ENCODE data around the gene ESPNL.
"Not testable (repeated sequence)": the region's sequence is repeated elsewhere in the genome, so short reads cannot be mapped to it uniquely, and the experiment has no call there.

ESPNL gene

DNA sequence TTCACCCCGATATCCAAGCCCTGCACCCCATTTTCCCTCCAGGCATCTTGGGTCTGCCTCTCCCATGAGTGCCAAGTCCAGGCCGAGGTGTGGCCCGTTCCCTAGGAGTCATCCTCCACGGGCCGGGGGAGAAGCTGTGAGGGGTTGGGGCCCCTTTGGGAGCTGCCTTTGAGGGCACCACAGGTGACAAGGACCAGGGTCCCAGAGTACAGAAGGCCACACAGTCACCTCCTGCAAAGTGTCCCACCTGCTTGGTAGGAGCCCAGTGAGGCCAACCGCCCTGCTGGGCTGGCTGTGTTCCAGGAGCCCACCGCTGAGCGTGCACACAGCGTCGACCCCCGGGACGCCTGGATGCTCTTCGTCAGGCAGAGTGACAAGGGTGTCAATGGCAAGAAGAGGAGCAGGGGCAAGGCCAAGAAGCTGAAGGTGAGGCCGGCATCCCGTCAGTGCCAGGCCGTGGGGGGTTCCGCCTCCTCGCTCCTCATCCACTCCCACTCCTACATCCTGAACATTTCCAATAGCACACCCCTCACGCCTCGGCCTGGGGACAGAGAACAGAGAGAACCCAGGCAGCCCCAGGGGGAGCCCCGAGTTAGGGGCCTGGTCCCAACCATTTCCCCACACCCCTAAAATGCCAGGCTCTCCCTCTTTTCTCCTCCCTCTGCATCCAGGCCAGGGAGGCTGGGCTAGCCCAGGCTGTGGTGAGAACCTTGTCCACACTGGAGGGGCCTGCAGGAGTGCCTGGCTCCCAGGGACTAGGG lies 61.3 kb downstream of the ESPNL start:
- DNase-seq = no peak

DNA sequence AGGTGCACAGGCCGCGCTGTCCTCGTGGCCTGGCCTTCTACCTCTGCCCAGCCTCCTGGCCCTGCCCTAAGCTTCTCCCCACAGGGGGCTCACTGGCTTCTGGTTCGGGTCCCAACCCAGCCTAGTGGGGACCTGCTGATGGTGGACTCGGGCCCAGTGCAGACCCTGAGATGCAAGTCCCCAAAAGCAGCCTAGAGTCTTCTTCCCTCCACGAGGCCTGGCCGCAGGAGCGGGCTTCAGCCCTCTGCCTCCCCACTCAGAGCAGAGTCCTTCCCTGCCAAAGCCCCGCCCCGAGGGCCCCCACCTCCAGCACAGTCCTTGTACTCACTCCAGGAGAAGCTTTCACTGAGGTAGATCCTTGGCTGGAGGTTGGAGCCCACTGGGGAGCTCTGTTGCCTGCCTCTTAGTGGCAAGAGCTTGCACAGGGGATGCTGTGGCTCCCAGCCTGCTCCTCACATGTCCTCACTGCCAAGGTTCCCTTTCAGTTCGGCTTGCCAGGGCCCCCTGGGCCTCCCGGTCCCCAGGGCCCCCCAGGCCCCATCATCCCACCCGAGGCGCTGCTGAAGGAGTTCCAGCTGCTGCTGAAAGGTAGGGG lies 62.2 kb downstream of the ESPNL start:
- DNase-seq = no peak

DNA sequence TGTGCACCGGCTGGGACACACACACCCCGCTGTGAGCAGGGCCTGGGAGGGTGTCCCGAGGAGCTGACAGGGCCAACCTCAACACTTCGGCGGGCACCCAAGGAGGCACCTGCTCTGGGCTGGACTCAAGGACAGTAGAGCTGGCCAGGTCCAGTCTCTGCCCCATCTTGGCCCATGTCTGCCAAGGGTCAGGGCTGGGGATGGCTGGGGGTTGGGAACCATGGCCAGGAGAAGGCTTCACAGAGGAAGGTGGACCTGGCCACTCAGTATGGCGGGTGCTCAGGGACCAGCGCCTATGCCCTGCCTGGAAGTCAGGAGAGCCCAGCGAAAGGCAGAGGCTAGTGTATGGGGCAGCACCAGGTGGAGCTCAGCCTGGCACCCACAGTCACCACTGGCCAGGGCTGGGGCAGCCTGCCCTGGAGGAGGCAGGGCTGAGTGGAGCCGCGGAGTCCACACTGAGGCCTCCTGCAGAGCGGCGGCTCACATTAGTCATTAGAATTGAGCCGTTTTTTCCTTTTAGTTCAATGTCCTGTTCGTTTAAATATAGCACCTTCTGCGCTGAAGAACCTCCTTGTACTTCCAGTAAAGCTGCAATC lies 62.8 kb downstream of the ESPNL start:
- DNase-seq = no peak

DNA sequence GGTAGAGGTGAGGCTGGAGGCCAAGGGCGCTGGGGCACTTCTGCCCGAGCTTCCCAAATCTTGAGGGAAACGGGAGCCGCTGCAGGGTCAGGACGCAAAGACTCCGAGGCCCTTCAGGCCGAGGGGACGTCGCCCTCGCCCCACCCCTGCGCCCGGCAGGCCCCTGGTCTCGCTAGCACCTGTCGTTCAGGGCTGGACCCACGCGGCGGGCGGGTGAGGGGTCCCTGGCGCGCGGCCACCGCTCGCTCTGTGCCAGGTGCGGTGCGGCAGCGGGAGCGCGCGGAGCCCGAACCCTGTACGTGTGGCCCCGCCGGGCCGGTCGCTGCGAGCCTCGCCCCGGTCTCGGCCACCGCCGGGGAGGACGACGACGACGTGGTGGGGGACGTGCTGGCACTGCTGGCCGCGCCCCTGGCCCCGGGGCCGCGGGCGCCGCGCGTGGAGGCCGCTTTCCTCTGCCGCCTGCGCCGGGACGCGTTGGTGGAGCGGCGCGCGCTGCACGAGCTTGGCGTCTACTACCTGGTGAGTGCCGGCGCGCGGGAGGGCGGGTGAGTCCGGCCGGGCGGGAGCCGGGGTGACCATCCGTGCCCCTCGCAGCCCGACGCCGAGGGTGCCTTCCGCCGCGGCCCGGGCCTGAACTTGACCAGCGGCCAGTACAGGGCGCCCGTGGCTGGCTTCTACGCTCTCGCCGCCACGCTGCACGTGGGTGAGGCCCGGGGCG lies 63.5 kb downstream of the ESPNL start:
- no peak for DNase-seq

DNA sequence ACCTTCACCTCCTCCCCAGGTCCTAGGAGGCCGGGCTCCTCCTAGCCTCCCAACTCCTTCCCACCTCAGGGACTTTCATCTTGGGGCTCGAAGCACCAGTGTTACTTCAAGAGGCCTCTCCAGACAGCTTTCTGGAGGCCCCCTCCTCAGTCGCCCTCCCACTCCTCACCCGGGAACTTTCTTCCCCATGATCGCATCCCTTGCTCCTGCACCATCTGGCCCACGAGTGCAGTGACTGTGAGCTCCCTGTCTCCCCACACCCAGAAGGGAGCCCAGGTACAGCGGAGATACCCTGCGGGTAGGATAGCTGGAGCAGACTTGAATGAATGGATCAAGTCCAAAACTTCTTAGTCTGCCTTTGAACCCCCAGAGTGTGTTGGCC lies 64.8 kb downstream of the ESPNL start:
- DNase-seq = no peak

DNA sequence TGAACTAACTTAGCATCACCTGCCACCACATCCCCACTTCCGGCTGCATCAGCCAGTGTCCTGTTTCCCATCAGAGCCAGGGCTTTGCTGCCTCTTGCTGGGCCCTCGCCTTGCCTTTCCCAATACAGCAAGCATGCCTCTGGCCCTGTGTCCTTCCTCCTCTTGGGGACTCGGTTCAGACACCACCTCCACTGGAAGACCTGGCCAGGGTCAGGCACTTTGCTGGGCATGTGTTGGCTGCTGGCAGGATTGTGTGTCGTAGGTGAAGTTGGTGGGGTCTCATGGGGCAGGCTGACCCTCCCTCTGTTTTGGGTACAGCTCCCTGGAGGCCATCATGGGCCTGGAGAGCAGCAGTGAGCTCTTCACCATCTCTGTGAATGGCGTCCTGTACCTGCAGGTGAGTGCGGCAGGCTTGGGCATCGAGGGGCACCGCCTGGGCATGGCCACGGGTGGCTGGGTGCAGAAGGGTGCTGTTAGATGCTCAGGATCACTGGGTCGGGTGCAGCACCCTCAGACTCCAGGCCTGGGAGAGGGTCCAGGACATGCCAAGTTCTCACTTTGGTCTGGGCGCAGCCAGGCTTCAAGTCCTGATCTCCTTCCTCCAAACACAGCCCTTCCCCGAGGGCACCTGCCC lies 65.3 kb downstream of the ESPNL start:
- no peak for DNase-seq

DNA sequence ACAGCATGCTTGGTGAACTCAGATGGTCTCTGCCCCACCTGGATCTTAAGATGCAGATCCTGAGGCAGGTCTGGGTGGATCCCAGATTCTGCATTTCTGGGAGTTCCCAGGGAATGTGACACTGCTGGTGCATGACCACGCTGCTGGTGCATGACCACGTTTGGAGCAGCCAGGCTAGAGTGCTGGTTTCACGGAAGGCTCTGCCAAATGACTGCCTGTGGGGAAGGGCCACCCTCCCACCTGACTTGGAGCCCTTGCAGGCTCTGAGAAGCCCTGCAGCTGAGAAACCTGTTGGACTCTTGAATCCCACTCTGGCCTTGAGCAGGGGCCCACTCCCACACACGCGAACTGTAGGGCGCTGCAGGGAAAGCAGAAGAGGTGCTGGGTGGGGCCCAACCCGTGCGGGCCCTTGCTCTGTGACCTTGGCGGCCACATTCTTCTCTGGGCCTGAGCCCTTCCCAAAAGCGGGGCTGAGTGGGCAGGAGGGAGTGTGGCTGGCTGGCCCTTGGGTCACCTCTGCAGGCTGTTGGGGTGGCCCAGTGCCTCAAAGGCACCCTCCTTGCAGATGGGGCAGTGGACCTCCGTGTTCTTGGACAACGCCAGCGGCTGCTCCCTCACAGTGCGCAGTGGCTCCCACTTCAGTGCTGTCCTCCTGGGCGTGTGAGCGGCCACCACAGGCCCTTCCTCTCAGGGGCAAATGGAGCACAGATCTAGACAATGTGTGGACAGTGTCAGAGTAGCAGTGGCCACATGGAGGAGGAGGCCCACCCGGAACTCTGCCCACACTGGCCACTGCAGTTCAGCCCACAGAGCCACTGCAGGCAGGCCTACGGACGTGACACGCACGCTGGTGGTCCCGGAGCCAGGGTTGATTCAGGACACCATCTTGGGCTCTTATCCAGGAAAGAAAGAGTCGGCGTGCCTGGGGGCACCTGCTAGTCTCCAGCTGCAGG lies 66.5 kb downstream of the ESPNL start:
- no peak for DNase-seq

DNA sequence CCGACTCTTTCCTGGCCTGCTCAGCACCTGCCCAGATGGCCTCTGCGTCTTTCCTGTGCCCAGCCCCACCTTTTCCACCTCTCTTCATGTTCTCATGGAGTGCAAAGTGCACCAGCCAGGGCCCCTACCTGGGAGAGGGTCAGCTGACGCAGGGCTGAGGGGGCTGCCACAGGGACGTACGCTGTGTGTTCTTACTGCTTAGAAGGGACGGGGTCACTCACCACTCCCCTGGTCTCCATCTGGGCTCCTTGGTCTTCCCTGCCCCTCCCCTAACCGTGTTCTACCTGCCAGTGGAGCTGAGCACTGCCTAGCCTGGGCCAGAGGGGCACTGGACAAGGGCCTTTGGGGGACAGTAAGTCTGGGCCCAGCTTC lies 67.2 kb downstream of the ESPNL start:
- no peak for DNase-seq

DNA sequence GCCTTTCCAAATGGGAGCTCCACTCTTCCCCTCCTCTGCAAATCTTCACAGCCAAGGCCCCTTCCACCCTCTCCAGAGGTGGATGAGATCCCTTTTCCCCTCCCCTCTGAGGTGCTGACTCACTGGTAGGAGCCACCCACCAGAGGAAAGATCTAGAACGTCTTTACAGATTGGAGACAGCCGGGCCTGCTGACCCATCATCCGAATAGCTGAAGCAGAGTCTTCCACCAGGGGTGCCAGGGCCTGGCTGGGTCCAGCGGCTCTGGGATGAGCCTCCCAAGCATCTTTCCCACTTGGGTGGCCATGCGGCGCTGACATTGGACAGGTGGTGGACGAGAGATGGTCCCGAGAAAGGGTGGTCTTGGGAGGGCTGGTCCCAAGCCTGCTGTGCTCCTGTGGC lies 67.6 kb downstream of the ESPNL start:
- no peak for DNase-seq

DNA sequence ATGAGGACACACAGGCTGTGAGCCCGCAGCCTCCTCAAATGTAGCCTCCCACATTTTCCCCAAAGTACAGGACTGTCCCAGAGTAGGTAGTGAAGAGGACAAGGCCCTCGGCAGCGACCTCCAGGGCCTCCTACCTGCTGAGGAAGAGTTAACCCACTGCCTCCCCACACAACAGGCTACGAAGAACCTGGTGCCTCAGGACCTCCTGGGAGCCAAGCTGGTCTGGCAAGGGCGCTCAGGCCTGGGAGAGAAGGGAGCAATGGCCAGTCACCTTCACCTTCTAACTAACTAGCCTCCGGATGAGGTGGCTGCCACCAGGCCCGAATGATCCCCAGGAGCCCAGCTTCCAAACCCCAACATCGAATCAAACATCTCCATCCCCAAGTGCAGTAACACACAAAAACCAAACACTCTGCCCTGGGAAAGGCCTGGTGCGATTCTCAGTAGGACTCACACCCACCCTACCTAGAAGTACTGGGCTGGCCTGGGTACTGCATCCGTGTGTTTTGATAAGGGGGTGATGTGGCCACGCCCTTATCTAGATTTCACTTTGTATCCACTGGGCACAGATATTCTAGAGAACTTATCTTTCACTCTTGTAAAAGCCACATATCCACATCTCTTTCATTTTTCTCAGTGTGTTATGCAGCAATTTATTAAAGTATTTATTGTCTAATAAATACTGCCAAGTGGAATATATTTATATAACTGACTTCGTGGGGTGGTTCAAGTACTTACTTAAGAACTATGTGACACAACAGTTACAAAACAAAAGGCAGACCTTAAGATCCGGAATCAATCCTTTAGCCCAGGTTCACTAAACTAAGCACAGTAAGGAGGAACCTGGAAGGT lies 68.3 kb downstream of the ESPNL start:
- DNase-seq = no peak

DNA sequence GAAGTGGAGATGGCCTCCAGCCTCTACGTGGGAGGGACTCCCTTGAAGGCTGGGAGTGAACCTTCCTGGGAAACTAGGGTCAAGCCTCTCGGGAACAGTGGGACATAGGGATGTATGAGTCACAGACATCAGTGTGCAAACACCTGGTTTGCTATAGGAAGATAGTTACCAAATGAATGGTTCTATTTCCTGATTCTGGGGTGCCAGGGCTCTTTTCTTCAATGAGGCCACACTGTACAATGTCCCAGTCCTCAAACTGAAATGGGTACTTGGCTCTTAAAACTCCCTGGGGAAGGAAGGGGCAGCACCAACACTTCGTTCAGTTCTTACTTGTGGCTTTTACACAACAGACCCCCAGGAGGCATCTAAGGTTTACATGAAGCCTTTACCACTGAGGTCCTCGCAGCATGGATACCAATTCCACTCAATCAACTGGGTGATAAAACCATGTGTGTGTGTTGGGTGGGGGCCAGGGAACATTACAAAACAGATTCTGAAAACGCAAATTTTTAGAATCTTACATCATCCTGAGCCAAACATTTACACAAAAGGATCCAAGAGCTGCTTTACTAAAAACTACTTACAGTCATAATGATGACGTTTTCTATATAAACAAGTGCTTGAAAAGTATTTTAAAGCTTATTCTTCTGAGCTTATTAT lies 69.0 kb downstream of the ESPNL start:
- no peak for DNase-seq

DNA sequence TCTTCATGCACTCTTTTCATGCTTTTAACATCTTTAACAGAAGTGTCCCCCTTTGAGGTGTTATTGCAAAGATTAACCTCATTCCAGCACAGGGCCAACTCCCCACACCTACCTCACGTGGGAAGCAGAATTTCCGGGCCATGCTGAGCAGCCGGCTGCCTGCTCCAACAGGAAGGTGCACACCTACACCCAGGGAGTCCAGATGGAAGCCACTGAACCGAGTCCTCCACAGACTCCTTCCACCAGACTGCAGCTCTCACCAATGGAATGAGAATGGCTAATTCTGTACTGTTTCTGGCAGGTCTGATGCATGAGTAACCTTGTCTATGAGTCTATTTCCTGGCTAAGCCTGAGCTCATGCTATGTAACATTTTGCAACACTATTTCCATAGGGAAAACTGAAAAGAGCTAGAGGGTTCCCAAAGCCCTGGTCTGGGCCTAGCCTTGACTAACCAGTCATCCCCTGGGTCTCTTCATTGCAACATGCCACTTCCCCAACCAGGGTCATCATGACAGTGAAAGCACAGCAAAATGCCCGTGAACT lies 69.6 kb downstream of the ESPNL start:
- DNase-seq = no peak

DNA sequence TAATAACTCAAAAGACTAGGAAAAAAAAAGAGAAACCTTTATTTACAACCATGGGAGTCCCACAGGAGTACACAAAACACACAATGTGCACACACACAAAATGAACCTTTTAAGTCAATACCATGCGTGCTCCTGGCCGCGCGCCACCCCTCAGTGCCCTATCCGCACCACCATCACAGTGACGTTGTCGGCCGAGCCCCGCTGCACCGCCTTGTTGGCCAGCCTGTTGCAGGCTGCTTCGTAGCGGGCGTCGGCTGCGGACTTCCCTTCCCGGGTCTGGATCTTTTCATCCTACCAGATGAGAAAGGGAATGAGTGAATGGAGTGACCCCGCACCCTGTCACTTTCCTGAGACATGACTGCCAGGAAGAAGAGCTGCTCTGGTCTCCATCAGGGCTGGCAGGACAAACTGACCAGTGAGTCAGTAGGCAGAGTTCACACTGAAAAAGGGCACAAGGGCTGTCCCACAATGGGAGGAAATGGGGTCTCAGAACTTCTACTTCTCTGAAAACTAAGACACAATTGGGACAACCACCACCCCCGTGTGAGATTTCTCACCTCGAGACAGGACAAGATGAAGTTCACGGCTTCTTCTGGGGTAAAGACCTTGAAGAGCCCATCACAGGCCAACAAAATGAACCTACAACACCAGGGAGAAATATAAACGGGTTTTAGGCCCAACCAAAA lies 70.4 kb downstream of the ESPNL start:
- DNase-seq = no peak

DNA sequence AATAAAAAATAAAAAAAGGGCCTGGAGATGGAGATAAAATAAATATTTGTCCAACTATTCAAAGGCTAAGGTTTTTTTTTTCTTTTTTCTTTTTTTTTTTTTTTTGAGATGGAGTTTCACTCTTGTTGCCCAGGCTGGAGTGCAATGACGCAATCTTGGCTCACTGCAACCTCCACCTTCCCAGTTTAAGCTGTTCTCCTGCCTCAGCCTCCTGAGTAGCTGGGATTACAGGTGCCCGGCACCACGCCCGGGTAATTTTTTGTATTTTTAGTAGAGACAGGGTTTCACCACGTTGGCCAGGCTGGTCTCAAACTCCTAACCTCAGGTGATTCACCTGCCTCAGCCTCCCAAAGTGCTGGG lies 70.9 kb downstream of the ESPNL start:
- DNase-seq = not testable (repeated sequence)

DNA sequence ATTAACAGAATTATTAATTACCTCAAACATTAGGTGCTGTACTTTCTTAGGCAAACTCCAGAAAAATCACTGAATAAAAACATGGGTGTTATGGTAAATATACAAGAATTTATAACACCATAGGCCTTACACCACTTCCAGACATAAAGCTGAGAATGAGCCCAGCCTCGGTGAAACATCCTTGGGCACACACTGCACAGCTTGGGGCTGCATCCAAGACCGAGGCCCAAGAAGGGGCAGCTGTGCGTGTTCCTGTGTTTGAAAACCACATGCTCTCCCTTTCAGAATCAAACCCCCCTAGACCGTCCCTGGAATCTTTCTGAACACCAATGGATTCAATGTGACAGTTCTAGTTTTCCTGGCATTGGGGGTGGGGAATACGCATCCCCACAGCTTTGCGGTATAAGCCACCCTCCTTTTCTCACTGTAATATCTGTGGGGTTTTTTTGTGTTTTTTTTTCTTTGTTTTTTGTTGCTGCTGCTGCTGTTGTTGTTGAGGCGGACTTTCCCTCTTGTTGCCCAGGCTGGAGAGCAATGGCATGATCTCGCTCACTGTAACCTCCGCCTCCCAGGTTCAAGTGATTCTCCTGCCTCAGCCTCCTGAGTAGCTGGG lies 71.5 kb downstream of the ESPNL start:
- DNase-seq = no peak

DNA sequence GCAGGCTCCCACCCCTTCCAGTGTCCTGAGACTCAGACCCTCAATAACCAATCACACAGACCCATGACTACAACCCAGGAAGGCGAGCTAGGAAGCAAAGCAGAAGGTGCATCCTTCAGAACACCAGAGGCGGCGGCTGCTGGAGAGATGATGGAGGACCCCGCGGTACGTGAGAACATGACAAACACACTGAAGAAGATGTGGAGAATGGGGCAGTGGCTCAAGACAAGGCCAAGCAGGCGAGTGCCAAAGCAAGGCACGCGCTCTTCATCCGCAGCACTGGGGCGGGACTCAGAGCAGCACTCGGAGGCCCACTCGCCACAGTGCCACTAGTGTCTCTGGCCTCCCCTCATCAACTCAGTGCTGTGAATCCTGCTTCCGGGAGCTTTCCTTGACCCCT lies 72.3 kb downstream of the ESPNL start:
- no peak for DNase-seq

DNA sequence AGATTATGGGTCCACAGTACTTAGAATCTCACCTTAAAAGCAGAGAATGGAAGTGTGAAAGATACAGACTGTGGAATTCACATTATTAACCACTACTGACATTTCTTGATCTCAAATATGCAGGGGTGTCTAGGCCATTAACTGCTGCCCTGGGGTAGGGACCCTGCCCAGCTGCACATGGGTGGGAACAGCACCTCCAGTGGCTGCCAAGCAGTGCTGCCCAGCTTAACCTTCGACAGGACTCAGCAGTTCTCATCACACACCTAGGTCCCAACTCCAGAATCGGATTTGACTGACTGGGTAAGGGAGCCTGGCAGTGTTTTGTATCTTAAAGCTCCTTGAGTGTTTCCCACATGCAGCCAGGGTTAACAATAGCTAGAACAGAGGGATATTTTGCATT lies 73.6 kb downstream of the ESPNL start:
- no peak for DNase-seq

DNA sequence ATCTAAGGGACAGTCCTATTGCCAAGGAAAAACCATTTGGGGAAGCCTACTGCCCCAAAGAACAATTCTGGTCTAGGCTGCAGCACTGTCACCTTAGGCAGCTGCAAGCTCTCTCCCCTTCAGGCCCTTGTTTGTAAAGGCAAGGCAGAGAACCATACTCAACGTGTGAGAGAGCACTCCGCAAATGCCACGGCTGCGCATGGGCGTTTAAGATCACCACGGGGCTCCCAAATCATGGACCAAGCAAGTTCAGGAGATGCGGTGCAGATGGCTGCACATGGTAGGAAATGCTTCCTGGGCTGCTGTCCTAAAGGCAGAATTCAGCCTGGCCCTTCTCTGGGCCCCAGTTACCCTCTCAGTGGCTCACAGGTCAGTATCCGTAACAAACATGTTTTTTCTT lies 74.2 kb downstream of the ESPNL start:
- no peak for DNase-seq

DNA sequence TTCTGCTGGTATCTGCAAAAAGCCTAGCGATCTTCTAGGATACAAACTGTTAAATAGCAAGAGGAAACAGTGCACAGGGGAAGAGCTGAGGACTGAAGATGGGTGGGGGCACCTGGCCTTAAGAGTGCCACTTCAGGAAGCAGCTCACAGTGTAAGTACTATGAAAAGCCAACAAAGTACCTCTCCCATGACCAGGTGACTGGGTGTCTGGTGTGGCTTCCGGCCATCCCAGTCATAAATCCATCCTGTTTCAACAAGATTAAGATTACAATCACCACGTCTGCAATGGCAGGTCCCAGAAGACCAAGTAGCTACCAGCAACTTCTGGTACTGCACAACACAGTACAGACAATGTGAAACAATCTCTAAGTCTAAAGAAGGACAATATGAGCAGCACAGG lies 74.6 kb downstream of the ESPNL start:
- DNase-seq = no peak

All from activated CD8-positive, alpha-beta memory T cell treated with anti-CD3 and anti-CD28 coated beads for 24 hours (primary cell).